ENCODE results near the gene KANK2.
"Not testable (repeated sequence)": the region's sequence is repeated elsewhere in the genome, so short reads cannot be mapped to it uniquely, and the experiment has no call there.

Gene KANK2

GRCh38 chr19:11140896-11141295 is 56.4 kb downstream of the KANK2 start:
- H3K36me3 ChIP-seq (ENCODE audit: control insufficient read depth in 2 of 2, insufficient read depth in 2 of 2, low read length in 2 of 2), result no peaks in the 10 kb centered on the region

GRCh38 chr19:11140023-11140538 is 57.3 kb downstream of the KANK2 start:
- H3K9me3 ChIP-seq (ENCODE audit: control insufficient read depth in 2 of 2, low read length in 2 of 2); H3K27me3 ChIP-seq (ENCODE audit: control insufficient read depth in 1 of 2, insufficient read depth in 2 of 2, low read length in 2 of 2); H3K36me3 ChIP-seq (ENCODE audit: control insufficient read depth in 2 of 2, insufficient read depth in 2 of 2, low read length in 2 of 2); H3K4me3 ChIP-seq (ENCODE audit: low read length in 2 of 2); H3K9ac ChIP-seq (ENCODE audit: low read length in 2 of 2): not testable (repeated sequence)
- Histone ChIP-seq H3K27ac (ENCODE audit: low read length) (peak overlapping the region; percentile 96), H3K4me1 (ENCODE audit: control insufficient read depth, insufficient read depth, low read length) (peaks cover 50% of the 10 kb centered on the region)

More at GRCh38 chr19:11140896-11141295, 56.4 kb downstream of the KANK2 start:
- Histone ChIP-seq H3K9ac (ENCODE audit: low read length in 2 of 2) (no peak overlapping the region), H3K4me1 (ENCODE audit: control insufficient read depth, insufficient read depth, low read length) (peaks cover 50% of the 10 kb centered on the region), H3K9me3 (ENCODE audit: control insufficient read depth in 2 of 2, low read length in 2 of 2) (peaks cover 0 to 5% of the 10 kb centered on the region in 2 donors), H3K27ac (ENCODE audit: low read length) (no peak overlapping the region), H3K4me3 (ENCODE audit: low read length in 2 of 2) (no peak overlapping the region), H3K27me3 (ENCODE audit: control insufficient read depth in 1 of 2, insufficient read depth in 2 of 2, low read length in 2 of 2) (no peaks in the 10 kb centered on the region)

- peaks cover 48% of the 10 kb centered on the region for H3K4me1 ChIP-seq (ENCODE audit: control insufficient read depth, insufficient read depth, low read length)
- H3K9ac ChIP-seq (ENCODE audit: low read length in 2 of 2), result peak overlapping the region; percentile 47 to 75
- no peaks in the 10 kb centered on the region for H3K9me3 ChIP-seq (ENCODE audit: control insufficient read depth in 2 of 2, low read length in 2 of 2)
- no peaks in the 10 kb centered on the region for H3K36me3 ChIP-seq (ENCODE audit: control insufficient read depth in 2 of 2, insufficient read depth in 2 of 2, low read length in 2 of 2)
- H3K27ac ChIP-seq (ENCODE audit: low read length), result peak overlapping the region; percentile 96
- H3K4me3 ChIP-seq (ENCODE audit: low read length in 2 of 2), result peak overlapping the region; percentile 2 to 54
- no peaks in the 10 kb centered on the region for H3K27me3 ChIP-seq (ENCODE audit: control insufficient read depth in 1 of 2, insufficient read depth in 2 of 2, low read length in 2 of 2)
Observed at GRCh38 chr19:11138601-11139300, 58.6 kb downstream of the KANK2 start.

GRCh38 chr19:11137542-11138384 is 59.6 kb downstream of the KANK2 start:
- Histone ChIP-seq H3K4me1 (ENCODE audit: control insufficient read depth, insufficient read depth, low read length) (peaks cover 38% of the 10 kb centered on the region), H3K27ac (ENCODE audit: low read length) (peak overlapping the region; percentile 75), H3K9ac (ENCODE audit: low read length in 2 of 2) (peak overlapping the region; percentile 50 to 51), H3K4me3 (ENCODE audit: low read length in 2 of 2) (peak overlapping the region in 1 of 2 donors; percentile 59), H3K27me3 (ENCODE audit: control insufficient read depth in 1 of 2, insufficient read depth in 2 of 2, low read length in 2 of 2) (no peaks in the 10 kb centered on the region), H3K9me3 (ENCODE audit: control insufficient read depth in 2 of 2, low read length in 2 of 2) (no peaks in the 10 kb centered on the region), H3K36me3 (ENCODE audit: control insufficient read depth in 2 of 2, insufficient read depth in 2 of 2, low read length in 2 of 2) (peaks cover 0 to 2% of the 10 kb centered on the region in 2 donors)

GRCh38 chr19:11136400-11137101 is 60.8 kb downstream of the KANK2 start:
- Histone ChIP-seq H3K27me3 (ENCODE audit: control insufficient read depth in 1 of 2, insufficient read depth in 2 of 2, low read length in 2 of 2) (no peaks in the 10 kb centered on the region), H3K9ac (ENCODE audit: low read length in 2 of 2) (no peak overlapping the region), H3K4me1 (ENCODE audit: control insufficient read depth, insufficient read depth, low read length) (peaks cover 26% of the 10 kb centered on the region), H3K36me3 (ENCODE audit: control insufficient read depth in 2 of 2, insufficient read depth in 2 of 2, low read length in 2 of 2) (peaks cover 6 to 9% of the 10 kb centered on the region in 2 donors), H3K4me3 (ENCODE audit: low read length in 2 of 2) (no peak overlapping the region), H3K9me3 (ENCODE audit: control insufficient read depth in 2 of 2, low read length in 2 of 2) (no peaks in the 10 kb centered on the region), H3K27ac (ENCODE audit: low read length) (no peak overlapping the region)

- Histone ChIP-seq H3K27ac (ENCODE audit: low read length) (peak overlapping the region; percentile 62), H3K9me3 (ENCODE audit: control insufficient read depth in 2 of 2, low read length in 2 of 2) (no peaks in the 10 kb centered on the region), H3K36me3 (ENCODE audit: control insufficient read depth in 2 of 2, insufficient read depth in 2 of 2, low read length in 2 of 2) (peaks cover 15 to 25% of the 10 kb centered on the region in 2 donors), H3K4me1 (ENCODE audit: control insufficient read depth, insufficient read depth, low read length) (peaks cover 8% of the 10 kb centered on the region), H3K9ac (ENCODE audit: low read length in 2 of 2) (peak overlapping the region in 1 of 2 donors; percentile 13), H3K27me3 (ENCODE audit: control insufficient read depth in 1 of 2, insufficient read depth in 2 of 2, low read length in 2 of 2) (no peaks in the 10 kb centered on the region), H3K4me3 (ENCODE audit: low read length in 2 of 2) (no peak overlapping the region)
Observed at GRCh38 chr19:11131471-11131870, 65.9 kb downstream of the KANK2 start.

- peaks cover 11% of the 10 kb centered on the region for H3K4me1 ChIP-seq (ENCODE audit: control insufficient read depth, insufficient read depth, low read length)
- peak overlapping the region in 1 of 2 donors; percentile 13 for H3K9ac ChIP-seq (ENCODE audit: low read length in 2 of 2)
- H3K27me3 ChIP-seq (ENCODE audit: control insufficient read depth in 1 of 2, insufficient read depth in 2 of 2, low read length in 2 of 2), result no peaks in the 10 kb centered on the region
- H3K36me3 ChIP-seq (ENCODE audit: control insufficient read depth in 2 of 2, insufficient read depth in 2 of 2, low read length in 2 of 2), result peaks cover 15 to 25% of the 10 kb centered on the region in 2 donors
- H3K9me3 ChIP-seq (ENCODE audit: control insufficient read depth in 2 of 2, low read length in 2 of 2), result no peaks in the 10 kb centered on the region
- peak overlapping the region; percentile 62 for H3K27ac ChIP-seq (ENCODE audit: low read length)
- no peak overlapping the region for H3K4me3 ChIP-seq (ENCODE audit: low read length in 2 of 2)
Observed at GRCh38 chr19:11130824-11131455, 66.4 kb downstream of the KANK2 start.

- Histone ChIP-seq H3K27ac (ENCODE audit: low read length) (no peak overlapping the region), H3K4me3 (ENCODE audit: low read length in 2 of 2) (no peak overlapping the region), H3K27me3 (ENCODE audit: control insufficient read depth in 1 of 2, insufficient read depth in 2 of 2, low read length in 2 of 2) (no peaks in the 10 kb centered on the region), H3K4me1 (ENCODE audit: control insufficient read depth, insufficient read depth, low read length) (peaks cover 11% of the 10 kb centered on the region), H3K9ac (ENCODE audit: low read length in 2 of 2) (no peak overlapping the region), H3K9me3 (ENCODE audit: control insufficient read depth in 2 of 2, low read length in 2 of 2) (no peaks in the 10 kb centered on the region), H3K36me3 (ENCODE audit: control insufficient read depth in 2 of 2, insufficient read depth in 2 of 2, low read length in 2 of 2) (peaks cover 21 to 32% of the 10 kb centered on the region in 2 donors)
Observed at GRCh38 chr19:11127905-11128304, 69.4 kb downstream of the KANK2 start.

- Histone ChIP-seq H3K4me1 (ENCODE audit: control insufficient read depth, insufficient read depth, low read length) (peaks cover 9% of the 10 kb centered on the region), H3K27ac (ENCODE audit: low read length) (no peak overlapping the region), H3K9ac (ENCODE audit: low read length in 2 of 2) (no peak overlapping the region), H3K9me3 (ENCODE audit: control insufficient read depth in 2 of 2, low read length in 2 of 2) (no peaks in the 10 kb centered on the region), H3K4me3 (ENCODE audit: low read length in 2 of 2) (peak overlapping the region in 1 of 2 donors; percentile 15), H3K27me3 (ENCODE audit: control insufficient read depth in 1 of 2, insufficient read depth in 2 of 2, low read length in 2 of 2) (no peaks in the 10 kb centered on the region), H3K36me3 (ENCODE audit: control insufficient read depth in 2 of 2, insufficient read depth in 2 of 2, low read length in 2 of 2) (peaks cover 14 to 24% of the 10 kb centered on the region in 2 donors)
Observed at GRCh38 chr19:11125994-11126685, 71.2 kb downstream of the KANK2 start.
